GM06990 (cell line): Measurements from ENCODE around the gene DLG2.
A peak's percentile ranks its signal among the peaks of the same experiment; 100 is the strongest.
"Not testable (repeated sequence)": the region's sequence is repeated elsewhere in the genome, so short reads cannot be mapped to it uniquely, and the experiment has no call there.

Source experiments
- DNase-seq: peaks from one replicate; pipeline ENCODE4 v3.0.0-alpha.2; 2011; ENCODE audit not compliant: insufficient read length; ENCODE audit errors: extremely low read depth
- H3K27me3 ChIP-seq: replicated peaks from 2 replicates; pipeline ENCODE4 v1.6.0; 2011; ENCODE audit warnings: low read length; ENCODE audit not compliant: control insufficient read depth, insufficient read depth
- H3K36me3 ChIP-seq: 2 replicates; pipeline ENCODE4 v1.5.1; 2011; ENCODE audit warnings: low read length; ENCODE audit not compliant: control insufficient read depth, insufficient read depth
- H3K4me3 ChIP-seq: replicated peaks from 2 replicates; pipeline ENCODE4 v1.5.1; 2011; ENCODE audit warnings: low read depth, mild to moderate bottlenecking, control low read depth, low read length
- CTCF ChIP-seq: IDR thresholded peaks from 2 replicates; pipeline ENCODE4 v1.5.1; 2011; ENCODE audit warnings: low read length, control low read depth, mild to moderate bottlenecking, inconsistent platforms; ENCODE audit not compliant: insufficient read depth, poor library complexity, severe bottlenecking

The DLG2 gene

GRCh38 chr11:85627332-85627997, at the start of gene DLG2:
Gene DLG2 (minus strand): TSS chr11:85627344.
- DNase-seq, result no peak
- TF ChIP-seq CTCF, result no peak

GRCh38 chr11:85673393-85673792, 46.2 kb upstream of the DLG2 start:
- DNase-seq, result no peak
- Histone ChIP-seq H3K4me3 (no peak overlapping the region), H3K36me3 (no peaks in the 10 kb centered on the region), H3K27me3 (no peaks in the 10 kb centered on the region; the same call in 1 of the 2 replicates)
- TF ChIP-seq CTCF, result no peak

More at GRCh38 chr11:85627332-85627997, at the start of gene DLG2:
- no peaks in the 10 kb centered on the region for H3K36me3 ChIP-seq
- no peaks in the 10 kb centered on the region for H3K27me3 ChIP-seq
- peak within 1 kb of the TSS; percentile 79 for H3K4me3 ChIP-seq

- no peaks in the 10 kb centered on the region; the same call in 1 of the 2 replicates for H3K27me3 ChIP-seq
- no peaks in the 10 kb centered on the region for H3K36me3 ChIP-seq
- no peak overlapping the region for H3K4me3 ChIP-seq
- no peak for TF ChIP-seq CTCF
- DNase-seq, result no peak
Observed at GRCh38 chr11:85672105-85672902, 45.2 kb upstream of the DLG2 start.

- not testable (repeated sequence) for DNase-seq, H3K27me3 ChIP-seq, H3K36me3 ChIP-seq, H3K4me3 ChIP-seq
Observed at GRCh38 chr11:85670949-85671663, 44.0 kb upstream of the DLG2 start.

- TF ChIP-seq CTCF, result no peak
- H3K4me3 ChIP-seq, result no peak overlapping the region
- no peaks in the 10 kb centered on the region for H3K27me3 ChIP-seq
- no peak for DNase-seq
- H3K36me3 ChIP-seq, result no peaks in the 10 kb centered on the region; the same call in 1 of the 2 replicates
Observed at GRCh38 chr11:85668157-85668556, 41.0 kb upstream of the DLG2 start.

GRCh38 chr11:85666687-85667086, 39.5 kb upstream of the DLG2 start:
- Histone ChIP-seq H3K4me3 (no peak overlapping the region), H3K27me3 (no peaks in the 10 kb centered on the region), H3K36me3 (no peaks in the 10 kb centered on the region; the same call in 1 of the 2 replicates)
- DNase-seq, result no peak
- no peak for TF ChIP-seq CTCF
